Peyer's patch (tissue), 4 donors: ENCODE measurements around the gene IWS1.
"Not testable (repeated sequence)": the region's sequence is repeated elsewhere in the genome, so short reads cannot be mapped to it uniquely, and the experiment has no call there.

ENCODE experiments used
- POLR2A ChIP-seq, 2 donors: fragments of 450-650 bp; IDR thresholded peaks; one replicate each; pipeline ENCODE4 v1.5.1; 2017; ENCODE audit warnings: antibody characterized with exemption in 2 of 2, mild to moderate bottlenecking in 2 of 2, moderate library complexity in 2 of 2
- TF ChIP-seq, protein P1 (sequence below), 6 experiments: fragments of 450-650 bp in 4 of 6; fragments of 200-600 bp in 2 of 6; sonication (generic) in 1 of 6; IDR thresholded peaks; one replicate each; pipeline ENCODE4 v1.5.1; 2017 to 2019; ENCODE audit warnings: antibody characterized with exemption in 6 of 6, mild to moderate bottlenecking in 3 of 6, moderate library complexity in 1 of 6

DNA sequence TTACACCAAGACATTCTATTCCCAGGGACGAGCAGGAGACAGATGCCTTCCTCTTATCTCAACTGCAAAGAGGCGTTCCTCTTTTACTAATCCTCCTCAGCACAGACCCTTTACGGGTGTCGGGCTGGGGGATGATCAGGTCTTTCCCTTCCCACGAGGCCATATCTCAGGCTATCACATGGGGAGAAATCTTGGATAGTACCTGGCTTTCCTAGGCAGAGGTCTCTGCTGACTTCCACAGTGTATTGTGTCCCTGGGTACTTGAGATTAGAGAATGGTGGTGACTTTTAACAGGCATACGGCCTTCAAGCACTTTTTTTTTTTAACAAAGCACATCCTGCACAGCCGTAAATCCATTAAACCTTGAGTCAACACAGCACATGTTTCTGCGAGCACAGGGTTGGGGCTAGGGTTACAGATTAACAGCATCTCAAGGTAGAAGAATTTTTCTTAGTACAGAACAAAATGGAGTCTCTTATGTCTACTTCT lies 16.8 kb upstream of the IWS1 start:
- not testable (repeated sequence) for TF ChIP-seq POLR2A (IDR thresholded peaks at IDR 0.05)
- TF ChIP-seq, protein P1, sequence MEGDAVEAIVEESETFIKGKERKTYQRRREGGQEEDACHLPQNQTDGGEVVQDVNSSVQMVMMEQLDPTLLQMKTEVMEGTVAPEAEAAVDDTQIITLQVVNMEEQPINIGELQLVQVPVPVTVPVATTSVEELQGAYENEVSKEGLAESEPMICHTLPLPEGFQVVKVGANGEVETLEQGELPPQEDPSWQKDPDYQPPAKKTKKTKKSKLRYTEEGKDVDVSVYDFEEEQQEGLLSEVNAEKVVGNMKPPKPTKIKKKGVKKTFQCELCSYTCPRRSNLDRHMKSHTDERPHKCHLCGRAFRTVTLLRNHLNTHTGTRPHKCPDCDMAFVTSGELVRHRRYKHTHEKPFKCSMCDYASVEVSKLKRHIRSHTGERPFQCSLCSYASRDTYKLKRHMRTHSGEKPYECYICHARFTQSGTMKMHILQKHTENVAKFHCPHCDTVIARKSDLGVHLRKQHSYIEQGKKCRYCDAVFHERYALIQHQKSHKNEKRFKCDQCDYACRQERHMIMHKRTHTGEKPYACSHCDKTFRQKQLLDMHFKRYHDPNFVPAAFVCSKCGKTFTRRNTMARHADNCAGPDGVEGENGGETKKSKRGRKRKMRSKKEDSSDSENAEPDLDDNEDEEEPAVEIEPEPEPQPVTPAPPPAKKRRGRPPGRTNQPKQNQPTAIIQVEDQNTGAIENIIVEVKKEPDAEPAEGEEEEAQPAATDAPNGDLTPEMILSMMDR (IDR thresholded peaks at IDR 0.05) = not testable (repeated sequence)
